ENCODE measurements around the gene IRF9.

Gene IRF9

DNA sequence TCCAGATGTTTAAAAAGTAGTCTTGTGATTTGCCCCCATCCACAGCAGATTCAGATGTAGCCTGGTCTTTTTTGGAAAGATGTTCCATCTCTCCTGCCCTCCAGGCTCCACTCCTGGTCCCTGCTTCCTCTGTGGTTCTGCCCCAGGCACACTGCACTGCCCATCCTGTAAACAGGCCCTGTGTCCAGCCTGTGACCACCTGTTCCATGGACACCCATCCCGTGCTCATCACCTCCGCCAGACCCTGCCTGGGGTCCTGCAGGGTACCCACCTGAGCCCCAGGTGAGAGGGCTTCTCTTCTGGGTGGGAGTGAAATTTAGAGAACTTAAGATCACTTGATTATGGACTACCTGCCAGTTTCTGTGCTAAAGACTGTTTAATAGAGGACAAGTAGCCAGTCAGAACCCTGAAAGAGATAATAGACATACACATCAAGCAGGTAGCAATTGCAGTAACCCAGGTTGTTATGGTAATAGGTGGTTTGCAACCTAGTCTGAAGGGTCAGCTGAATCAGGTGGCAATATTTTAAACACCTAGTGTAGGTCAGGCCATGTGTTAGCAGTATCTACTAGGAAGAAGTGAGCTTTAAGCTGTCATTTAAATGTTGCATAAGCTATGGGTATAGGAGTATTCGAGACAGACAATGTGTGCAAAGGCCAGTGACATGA lies 11.6 kb upstream of the IRF9 start:
- no peak for ATAC-seq

DNA sequence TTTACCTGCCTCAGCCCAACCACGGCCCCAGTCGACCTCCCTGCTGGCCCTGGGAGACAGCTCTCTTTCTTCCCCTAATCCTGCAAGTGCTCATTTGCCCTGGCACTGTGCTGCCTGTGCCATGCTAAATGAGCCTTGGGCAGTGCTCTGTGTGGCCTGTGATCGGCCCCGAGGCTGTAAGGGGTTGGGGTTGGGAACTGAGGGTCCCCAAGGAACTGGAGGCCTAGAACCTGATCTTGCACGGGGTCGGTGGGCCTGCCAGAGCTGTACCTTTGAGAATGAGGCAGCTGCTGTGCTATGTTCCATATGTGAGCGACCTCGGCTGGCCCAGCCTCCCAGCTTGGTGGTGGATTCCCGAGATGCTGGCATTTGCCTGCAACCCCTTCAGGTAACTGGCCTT lies 11.0 kb upstream of the IRF9 start:
- no peak for ATAC-seq

DNA sequence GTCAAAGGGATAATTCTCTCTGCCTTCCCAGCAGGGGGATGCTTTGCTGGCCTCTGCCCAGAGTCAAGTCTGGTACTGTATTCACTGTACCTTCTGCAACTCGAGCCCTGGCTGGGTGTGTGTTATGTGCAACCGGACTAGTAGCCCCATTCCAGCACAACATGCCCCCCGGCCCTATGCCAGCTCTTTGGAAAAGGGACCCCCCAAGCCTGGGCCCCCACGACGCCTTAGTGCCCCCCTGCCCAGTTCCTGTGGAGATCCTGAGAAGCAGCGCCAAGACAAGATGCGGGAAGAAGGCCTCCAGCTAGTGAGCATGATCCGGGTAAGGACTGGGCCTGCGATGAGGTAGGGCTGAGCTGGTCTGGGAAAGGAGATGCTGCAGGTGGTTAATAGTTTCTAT lies 10.5 kb upstream of the IRF9 start:
- no peak for ATAC-seq

DNA sequence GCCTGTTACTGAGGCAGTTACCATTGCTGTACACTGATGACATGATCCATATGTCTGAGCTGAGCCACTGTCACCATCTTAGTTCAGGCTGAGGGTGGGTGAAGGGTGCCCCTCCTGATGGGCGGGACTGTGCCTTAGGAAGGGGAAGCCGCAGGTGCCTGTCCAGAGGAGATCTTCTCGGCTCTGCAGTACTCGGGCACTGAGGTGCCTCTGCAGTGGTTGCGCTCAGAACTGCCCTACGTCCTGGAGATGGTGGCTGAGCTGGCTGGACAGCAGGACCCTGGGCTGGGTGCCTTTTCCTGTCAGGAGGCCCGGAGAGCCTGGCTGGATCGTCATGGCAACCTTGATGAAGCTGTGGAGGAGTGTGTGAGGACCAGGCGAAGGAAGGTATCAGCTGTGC lies 10.1 kb upstream of the IRF9 start:
- no peak for ATAC-seq

DNA sequence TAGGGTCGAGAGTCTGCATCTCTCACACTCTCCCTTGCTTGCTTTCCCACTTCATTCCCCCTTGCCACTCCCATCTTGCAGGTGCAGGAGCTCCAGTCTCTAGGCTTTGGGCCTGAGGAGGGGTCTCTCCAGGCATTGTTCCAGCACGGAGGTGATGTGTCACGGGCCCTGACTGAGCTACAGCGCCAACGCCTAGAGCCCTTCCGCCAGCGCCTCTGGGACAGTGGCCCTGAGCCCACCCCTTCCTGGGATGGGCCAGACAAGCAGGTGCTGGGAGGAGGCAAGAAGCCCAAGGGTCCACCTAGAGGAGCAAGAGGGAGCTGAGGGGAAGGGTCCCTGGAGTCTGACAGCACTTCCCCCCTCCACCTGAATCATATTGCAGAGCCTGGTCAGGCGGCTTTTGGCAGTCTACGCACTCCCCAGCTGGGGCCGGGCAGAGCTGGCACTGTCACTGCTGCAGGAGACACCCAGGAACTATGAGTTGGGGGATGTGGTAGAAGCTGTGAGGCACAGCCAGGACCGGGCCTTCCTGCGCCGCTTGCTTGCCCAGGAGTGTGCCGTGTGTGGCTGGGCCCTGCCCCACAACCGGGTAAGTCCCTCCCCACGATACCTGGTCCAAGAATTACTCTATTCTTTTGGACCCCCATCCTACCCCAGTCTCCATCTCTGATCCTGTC lies 9.5 kb upstream of the IRF9 start:
- no peak for ATAC-seq

DNA sequence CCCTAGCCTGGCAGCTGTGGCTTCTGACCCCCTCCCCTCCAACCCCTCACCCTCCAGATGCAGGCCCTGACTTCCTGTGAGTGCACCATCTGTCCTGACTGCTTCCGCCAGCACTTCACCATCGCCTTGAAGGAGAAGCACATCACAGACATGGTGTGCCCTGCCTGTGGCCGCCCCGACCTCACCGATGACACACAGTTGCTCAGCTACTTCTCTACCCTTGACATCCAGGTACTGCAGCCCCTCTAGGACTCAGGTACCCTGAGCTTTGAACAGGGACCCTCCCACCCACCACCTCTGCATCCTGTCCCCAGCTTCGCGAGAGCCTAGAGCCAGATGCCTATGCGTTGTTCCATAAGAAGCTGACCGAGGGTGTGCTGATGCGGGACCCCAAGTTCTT lies 6.0 kb upstream of the IRF9 start:
- no peak for ATAC-seq

DNA sequence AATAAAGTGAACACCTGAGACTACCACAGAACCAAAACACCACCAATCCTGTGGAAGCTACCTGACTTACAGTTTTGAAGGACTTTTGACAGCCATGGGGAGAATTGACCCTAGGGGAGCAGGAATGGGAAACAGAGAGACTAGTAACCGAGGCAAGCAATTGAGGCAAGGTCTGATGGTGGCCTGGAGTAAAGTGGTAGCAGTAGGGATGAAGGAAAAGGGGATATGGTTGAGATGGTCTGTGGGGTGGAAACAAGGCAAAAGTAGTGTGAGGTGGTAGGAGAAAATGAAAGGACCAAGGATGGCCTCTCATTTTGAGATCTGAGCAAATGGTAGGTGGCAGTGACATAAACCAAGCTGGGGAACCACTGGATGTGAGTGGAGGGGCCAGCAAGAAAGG lies 4.2 kb upstream of the IRF9 start:
- no peak for ATAC-seq

DNA sequence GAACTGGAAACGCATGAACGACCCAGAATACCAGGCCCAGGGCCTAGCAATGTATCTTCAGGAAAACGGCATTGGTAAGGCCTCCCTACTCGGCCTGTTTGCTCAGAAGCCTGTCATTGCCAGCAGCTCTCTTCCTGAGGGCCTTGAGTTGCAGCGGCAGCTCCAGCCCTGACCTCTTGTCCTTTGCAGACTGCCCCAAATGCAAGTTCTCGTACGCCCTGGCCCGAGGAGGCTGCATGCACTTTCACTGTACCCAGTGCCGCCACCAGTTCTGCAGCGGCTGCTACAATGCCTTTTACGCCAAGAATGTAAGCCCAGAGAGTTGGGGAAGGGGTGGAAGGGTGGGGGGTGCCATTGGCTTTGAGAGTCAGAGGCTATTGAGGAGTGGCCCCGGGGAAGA lies 3.7 kb upstream of the IRF9 start:
- no peak for ATAC-seq

DNA sequence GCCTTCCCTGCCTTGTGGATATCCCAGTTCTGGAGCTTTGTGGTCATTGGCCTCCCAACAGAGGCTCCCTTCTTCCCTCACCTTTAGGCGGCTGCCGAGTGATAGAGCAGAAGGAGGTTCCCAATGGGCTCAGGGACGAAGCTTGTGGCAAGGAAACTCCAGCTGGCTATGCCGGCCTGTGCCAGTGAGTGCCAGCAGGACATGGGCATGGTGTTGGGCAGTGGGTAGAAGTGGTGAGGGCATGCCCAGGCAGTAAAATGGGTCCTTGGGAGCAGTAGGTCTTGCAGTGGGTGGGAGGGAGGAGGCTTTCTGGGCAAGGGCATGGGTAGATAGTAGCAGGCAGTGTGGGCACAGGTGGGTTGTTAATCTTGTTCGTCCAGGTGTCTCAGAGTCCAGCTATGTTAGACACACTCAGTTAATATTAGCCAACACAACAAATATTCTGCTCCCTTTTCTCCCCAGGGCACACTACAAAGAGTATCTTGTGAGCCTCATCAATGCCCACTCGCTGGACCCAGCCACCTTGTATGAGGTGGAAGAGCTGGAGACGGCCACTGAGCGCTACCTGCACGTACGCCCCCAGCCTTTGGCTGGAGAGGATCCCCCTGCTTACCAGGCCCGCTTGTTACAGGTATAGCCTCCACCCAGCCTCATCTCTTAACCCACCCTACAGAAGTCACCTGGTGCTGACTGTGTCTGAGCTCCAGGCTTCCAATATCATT lies 1.1 kb upstream of the IRF9 start:
- no peak for ATAC-seq

DNA sequence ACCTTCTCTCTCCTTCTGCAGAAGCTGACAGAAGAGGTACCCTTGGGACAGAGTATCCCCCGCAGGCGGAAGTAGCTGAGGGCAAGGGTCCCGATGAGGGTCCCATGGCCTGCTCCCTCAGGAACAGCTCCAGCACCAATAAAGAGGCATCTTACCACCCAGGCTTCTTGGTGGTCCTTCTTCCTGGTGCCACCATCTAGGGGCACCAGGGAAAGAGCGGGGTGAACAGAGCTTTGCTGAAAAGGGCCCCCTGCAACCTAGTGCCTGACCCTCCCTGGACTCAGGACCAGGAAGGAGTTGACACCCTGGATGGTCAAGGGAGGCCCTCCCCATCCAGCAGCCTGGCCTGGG lies 591 bp upstream of the IRF9 start:
- no peak for ATAC-seq

DNA sequence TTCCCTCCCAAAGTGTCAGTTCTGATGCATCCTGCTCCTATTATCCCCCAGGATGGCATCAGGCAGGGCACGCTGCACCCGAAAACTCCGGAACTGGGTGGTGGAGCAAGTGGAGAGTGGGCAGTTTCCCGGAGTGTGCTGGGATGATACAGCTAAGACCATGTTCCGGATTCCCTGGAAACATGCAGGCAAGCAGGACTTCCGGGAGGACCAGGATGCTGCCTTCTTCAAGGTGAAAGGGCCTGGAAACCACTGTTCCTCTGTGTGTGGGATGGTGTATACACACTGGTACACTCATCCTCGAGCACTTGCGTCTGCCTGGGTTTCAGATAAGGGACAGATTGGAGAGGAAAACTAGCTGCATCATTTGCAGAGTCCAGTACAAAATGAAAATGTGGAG lies 1.0 kb downstream of the IRF9 start:
- no peak for ATAC-seq

DNA sequence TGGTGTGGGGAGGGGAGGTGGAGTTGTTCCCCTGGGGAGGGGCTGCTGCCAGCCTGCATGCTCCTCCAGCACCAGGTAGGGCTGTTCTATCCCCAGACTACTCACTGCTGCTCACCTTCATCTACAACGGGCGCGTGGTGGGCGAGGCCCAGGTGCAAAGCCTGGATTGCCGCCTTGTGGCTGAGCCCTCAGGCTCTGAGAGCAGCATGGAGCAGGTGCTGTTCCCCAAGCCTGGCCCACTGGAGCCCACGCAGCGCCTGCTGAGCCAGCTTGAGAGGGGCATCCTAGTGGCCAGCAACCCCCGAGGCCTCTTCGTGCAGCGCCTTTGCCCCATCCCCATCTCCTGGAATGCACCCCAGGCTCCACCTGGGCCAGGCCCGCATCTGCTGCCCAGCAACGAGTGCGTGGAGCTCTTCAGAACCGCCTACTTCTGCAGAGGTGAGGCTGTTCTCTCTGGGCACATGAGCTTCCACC lies 3.5 kb downstream of the IRF9 start:
- ATAC-seq: no peak

DNA sequence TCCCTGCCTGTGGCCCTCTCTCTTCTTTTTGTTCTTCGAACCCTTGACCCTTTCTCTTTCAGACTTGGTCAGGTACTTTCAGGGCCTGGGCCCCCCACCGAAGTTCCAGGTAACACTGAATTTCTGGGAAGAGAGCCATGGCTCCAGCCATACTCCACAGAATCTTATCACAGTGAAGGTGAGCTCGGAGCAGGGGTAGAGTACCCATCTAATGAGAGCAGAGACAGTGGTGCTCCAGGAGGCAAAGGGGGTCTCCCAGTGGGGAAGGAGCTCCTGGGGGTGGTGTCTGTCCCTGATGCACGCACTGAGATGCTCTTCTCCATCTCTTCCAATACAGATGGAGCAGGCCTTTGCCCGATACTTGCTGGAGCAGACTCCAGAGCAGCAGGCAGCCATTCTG lies 4.7 kb downstream of the IRF9 start:
- ATAC-seq: no peak

DNA sequence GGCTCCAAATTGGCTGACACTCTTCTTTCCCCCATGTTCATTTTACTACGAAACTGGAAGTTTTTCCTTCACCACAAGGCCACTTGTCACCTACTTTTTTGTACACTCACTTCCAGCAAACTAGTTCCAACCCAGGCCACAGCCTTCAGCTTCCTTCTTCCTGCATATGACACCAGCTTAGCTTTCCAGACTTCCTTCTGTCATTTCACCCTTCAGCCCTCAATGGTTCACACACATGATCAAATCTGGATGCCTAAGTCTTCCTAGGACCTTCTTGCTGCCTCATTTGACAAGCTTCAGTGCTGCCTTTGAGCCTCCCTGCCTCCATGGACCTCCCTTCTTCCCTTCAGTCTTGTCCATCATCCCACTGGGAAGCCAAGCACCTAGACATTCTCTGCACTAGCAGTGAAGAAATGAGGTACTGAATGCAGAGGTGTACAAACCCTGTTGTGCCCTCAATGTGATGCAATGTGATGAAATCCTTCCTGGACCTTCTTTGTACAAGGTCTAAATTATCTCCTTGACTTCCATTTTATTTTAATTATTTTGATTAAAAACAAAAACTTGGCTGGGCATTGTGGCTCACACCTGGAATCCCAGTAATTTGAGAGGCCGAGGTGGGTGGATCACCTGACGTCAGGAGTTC lies 6.5 kb downstream of the IRF9 start:
- no peak for ATAC-seq

DNA sequence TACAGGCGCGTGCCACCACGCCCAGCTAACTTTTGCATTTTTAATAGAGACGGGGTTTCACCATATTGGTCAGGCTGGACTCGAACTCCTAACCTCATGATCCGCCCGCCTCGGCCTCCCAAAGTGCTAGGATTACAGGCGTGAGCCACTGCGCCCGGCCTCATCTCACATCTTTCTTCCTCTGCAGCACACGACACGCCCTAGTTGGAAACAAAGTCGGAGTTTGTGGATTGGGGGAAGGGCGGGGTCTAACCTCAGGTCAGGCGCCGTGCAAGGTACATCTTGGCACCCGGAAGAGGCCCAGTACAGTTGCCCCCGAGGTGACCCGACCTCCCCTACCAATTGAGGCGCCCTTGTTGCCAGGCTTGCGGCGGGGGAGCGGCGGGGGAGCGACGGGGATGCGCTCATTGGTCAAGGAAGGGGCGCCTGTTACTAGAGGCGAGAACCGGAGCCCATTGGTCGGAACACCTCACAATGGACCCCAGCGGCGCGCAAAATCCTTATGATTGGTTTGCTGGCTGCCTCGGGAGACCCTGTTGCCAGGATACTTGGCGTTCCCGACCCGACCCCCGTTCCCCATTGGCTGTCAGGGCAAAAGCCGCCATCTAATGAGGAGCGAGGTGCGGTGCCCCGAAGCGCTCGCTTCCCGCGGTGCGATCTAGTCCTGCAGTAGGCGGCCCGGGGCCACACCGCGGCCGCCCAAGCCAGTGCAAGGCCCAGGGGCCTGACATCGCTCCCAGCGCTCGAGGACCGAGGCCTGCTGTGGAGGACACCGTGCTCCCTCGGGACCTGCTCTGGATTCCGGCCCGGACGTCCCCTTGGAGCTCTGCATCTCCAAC lies 10.6 kb downstream of the IRF9 start, which contains the start of gene REC8:
Gene REC8 (plus strand): TSS at position 659 of the 839 bp plus-strand sequence. CDS start 473 bp downstream, outside the sequence.
- ATAC-seq: peak; percentile 76 to 80

DNA sequence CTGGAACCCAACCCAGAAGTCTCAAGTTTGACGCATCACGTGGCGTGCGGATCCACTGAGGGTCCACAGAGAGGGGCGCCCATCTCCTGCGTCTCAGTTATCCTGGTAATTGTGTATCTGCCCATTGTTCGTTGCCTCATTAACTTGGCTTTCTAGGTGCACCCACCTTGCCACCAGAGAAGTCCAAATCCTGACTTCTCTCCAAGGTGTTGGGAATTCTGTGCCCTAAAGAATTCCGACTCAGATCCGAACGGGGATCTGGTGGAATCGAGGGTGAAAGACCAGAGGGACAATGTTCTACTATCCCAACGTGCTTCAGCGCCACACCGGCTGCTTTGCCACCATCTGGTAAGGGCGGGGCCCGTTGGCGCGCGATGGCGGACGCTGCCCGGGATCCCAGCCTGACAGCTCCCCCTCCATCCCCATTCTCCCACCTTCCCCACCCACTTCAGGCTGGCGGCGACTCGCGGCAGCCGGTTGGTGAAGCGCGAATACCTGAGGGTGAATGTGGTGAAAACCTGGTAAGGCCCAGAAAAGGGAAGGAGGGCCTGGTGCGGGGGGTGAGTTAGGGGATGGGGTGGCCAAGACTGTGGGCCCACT lies 11.3 kb downstream of the IRF9 start:
- no peak for ATAC-seq

DNA sequence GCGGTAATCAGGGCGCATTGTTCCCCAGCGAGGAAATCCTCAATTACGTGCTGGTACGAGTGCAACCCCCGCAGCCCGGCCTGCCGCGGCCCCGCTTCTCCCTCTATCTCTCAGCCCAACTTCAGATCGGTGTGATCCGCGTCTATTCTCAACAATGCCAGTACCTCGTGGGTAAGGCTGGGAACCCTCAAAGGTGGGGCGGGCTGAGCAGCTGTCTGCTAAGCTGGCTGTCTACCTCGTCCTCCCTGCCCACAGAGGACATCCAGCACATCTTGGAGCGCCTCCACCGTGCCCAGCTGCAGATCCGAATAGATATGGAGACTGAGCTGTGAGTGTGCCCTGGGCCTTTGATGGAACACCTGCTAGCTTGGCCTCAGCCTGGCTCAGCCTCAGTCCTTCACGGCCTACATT lies 11.8 kb downstream of the IRF9 start:
- ATAC-seq: no peak

DNA sequence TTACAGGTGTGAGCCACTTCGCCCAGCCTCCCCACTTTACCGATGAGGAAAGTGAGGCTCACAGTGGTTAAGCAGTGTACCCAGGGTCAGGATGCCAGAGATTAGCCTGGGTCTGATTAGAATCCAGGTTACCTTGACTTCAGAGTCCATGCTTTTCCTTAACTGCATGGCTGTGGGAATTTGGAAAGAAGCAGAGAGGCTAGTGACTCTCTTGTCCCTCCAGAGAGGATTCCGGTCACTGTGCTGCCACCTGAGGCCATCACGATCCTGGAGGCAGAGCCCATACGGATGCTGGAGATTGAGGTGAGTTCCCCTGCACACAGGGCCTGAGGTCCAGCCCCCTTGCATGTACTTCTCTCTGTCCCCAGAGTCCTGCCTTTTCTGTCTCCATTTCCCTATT lies 15.5 kb downstream of the IRF9 start:
- no peak for ATAC-seq

DNA sequence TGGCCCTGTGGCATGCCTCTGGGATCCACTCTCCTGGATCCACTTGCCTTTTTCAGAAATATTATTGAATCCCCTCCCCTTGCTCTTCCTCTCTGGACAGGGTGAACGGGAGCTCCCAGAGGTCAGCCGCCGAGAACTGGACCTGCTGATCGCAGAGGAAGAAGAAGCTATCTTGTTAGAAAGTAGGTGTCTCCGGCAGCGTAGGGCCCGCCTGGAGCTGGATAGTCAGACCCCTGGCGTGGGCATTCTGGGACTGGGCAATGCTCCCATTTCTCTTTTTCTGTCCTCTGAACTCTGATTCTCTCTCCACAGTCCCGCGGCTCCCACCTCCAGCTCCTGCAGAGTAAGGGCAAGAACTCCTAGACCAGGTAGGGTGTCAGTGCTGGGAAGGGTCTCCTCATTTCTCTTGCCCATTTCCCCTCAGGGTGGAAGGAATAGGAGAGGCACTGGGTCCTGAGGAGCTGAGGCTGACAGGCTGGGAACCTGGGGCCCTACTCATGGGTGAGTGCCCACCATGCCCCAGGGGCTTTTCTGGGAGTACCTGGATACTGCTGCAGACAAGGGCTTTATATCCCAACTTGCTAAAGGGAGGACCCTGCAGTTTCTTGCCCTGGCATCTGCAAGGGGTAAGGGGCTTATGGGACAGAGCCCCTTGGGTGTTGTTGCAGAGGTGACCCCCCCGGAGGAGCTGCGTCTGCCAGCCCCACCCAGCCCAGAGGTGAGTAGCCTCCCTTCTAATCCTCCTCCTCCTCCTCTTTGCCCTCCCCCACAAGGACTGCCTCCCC lies 16.2 kb downstream of the IRF9 start:
- ATAC-seq: no peak

DNA sequence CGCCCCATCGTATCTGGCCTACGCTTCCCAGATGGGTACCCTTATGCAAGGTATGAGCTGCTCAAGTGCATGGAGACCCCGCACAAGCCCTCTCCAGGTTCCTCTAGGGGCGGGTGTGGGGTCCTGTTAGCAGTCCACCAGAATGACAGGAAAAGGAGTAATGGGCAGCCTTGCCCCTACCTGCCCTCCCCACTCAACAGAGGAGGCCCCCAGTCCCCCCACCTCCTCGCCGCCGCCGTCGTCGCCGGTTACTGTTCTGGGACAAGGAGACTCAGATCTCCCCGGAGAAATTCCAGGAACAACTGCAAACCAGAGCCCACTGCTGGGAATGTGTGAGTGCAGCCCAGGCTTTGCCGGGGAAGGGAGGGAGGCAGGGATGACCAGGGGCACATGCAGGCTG lies 16.8 kb downstream of the IRF9 start:
- ATAC-seq: no peak
